Neural cell (in vitro differentiated cells): Measurements from ENCODE around the gene TMEM208. TPM values are rescaled to one million over a fixed set of nuclear protein-coding genes. Genes with fewer than 3 reads are reported as not detected.
A peak's percentile ranks its signal among the peaks of the same experiment; 100 is the strongest.

Experiments used
- H2AFZ ChIP-seq: fragments of 200-600, 300-800 bp; sonication (generic), shearing (Covaris generic); 2 replicates; pipeline ENCODE4 v1.6.0; 2014; ENCODE audit warnings: low read depth, mild to moderate bottlenecking, antibody characterized with exemption, low read length, moderate library complexity
- H3F3A ChIP-seq: fragments of 200-600 bp; shearing (Covaris generic); 2 replicates; pipeline ENCODE4 v1.6.1; 2016; ENCODE audit warnings: mild to moderate bottlenecking, moderate library complexity, mixed read lengths, antibody characterized with exemption, low read length; ENCODE audit not compliant: insufficient read depth, poor library complexity, severe bottlenecking
- H3K27ac ChIP-seq: fragments of 200-600, 300-800 bp; sonication (generic), shearing (Covaris generic); 2 replicates; pipeline ENCODE4 v1.5.1; 2014; ENCODE audit warnings: mild to moderate bottlenecking, low read length, moderate library complexity
- H3K27me3 ChIP-seq: fragments of 300-800, 200-600 bp; sonication (generic), shearing (Covaris generic); 2 replicates; pipeline ENCODE4 v1.6.0; 2014; ENCODE audit warnings: mild to moderate bottlenecking, low read depth, low read length, moderate library complexity; ENCODE audit not compliant: insufficient read depth
- H3K36me3 ChIP-seq: fragments of 300-800, 200-600 bp; sonication (generic), shearing (Covaris generic); 2 replicates; pipeline ENCODE4 v1.5.1; 2014; ENCODE audit warnings: mild to moderate bottlenecking, antibody characterized with exemption, low read length, moderate library complexity; ENCODE audit not compliant: insufficient read depth
- H3K4me2 ChIP-seq: fragments of 300-800, 200-600 bp; sonication (generic), shearing (Covaris generic); 2 replicates; pipeline ENCODE4 v1.6.0; 2014; ENCODE audit warnings: mild to moderate bottlenecking, low read length
- H3K4me3 ChIP-seq: fragments of 300-800, 200-600 bp; sonication (generic), shearing (Covaris generic); 2 replicates; pipeline ENCODE4 v1.5.1; 2014; ENCODE audit warnings: mild to moderate bottlenecking, low read length, moderate library complexity
- H3K79me2 ChIP-seq: fragments of 200-600 bp; shearing (Covaris generic); replicated peaks from 2 replicates; pipeline ENCODE4 v1.6.0; 2014; ENCODE audit warnings: mild to moderate bottlenecking, low read length, moderate library complexity; ENCODE audit not compliant: insufficient read depth
- H3K9ac ChIP-seq: fragments of 300-800, 200-600 bp; sonication (generic), shearing (Covaris generic); 2 replicates; pipeline ENCODE4 v1.6.1; 2016; ENCODE audit warnings: mild to moderate bottlenecking, low read length, mixed read lengths
- H3K9me2 ChIP-seq: fragments of 200-600 bp; shearing (Covaris generic); 2 replicates; pipeline ENCODE4 v1.6.1; 2016; ENCODE audit warnings: mild to moderate bottlenecking, low read length, mixed read lengths; ENCODE audit not compliant: insufficient read depth
- H3K9me3 ChIP-seq: fragments of 200-600, 300-800 bp; sonication (generic), shearing (Covaris generic); 2 replicates; pipeline ENCODE4 v1.6.1; 2016; ENCODE audit warnings: mild to moderate bottlenecking, mixed run types, low read length, moderate library complexity, mixed read lengths
- H4K20me1 ChIP-seq: fragments of 200-600 bp; shearing (Covaris generic); 2 replicates; pipeline ENCODE4 v1.6.1; 2016; ENCODE audit warnings: mild to moderate bottlenecking, mixed run types; ENCODE audit not compliant: insufficient read depth
- CTCF ChIP-seq: fragments of 450-650 bp; IDR thresholded peaks from 2 replicates; pipeline ENCODE4 v1.5.1; 2014; ENCODE audit warnings: antibody characterized with exemption, mild to moderate bottlenecking, moderate library complexity; ENCODE audit not compliant: poor library complexity, severe bottlenecking
- EP300 ChIP-seq: fragments of 450-650 bp; conservative IDR thresholded peaks from 2 replicates; pipeline ENCODE4 v1.6.1; 2014; ENCODE audit warnings: antibody characterized with exemption, mild to moderate bottlenecking, moderate library complexity; ENCODE audit not compliant: poor library complexity, severe bottlenecking
- EZH2 ChIP-seq: fragments of 200-600, 300-800 bp; shearing (Covaris generic), sonication (generic); IDR thresholded peaks from 2 replicates; pipeline ENCODE4 v1.6.1; 2014; ENCODE audit warnings: antibody characterized with exemption, low read length, borderline replicate concordance, mild to moderate bottlenecking; ENCODE audit not compliant: insufficient read depth, poor library complexity, severe bottlenecking
- MXI1 ChIP-seq: fragments of 450-650 bp; conservative IDR thresholded peaks from 2 replicates; pipeline ENCODE4 v1.6.1; 2014; ENCODE audit warnings: antibody characterized with exemption, mild to moderate bottlenecking; ENCODE audit not compliant: poor library complexity, severe bottlenecking
- POLR2AphosphoS5 ChIP-seq: IDR thresholded peaks from 2 replicates; pipeline ENCODE4 v1.6.1; 2012
- RAD21 ChIP-seq: fragments of 450-650 bp; conservative IDR thresholded peaks from 2 replicates; pipeline ENCODE4 v1.6.1; 2014; ENCODE audit warnings: antibody characterized with exemption, mild to moderate bottlenecking, moderate library complexity
- SMC3 ChIP-seq: fragments of 450-650 bp; conservative IDR thresholded peaks from 2 replicates; pipeline ENCODE4 v1.6.1; 2014; ENCODE audit warnings: antibody characterized with exemption, mild to moderate bottlenecking, moderate library complexity; ENCODE audit not compliant: poor library complexity
- TAF1 ChIP-seq: IDR thresholded peaks from 2 replicates; pipeline ENCODE4 v1.6.1; 2012; ENCODE audit warnings: low read depth
- polyA plus RNA-seq: library from polyadenylated mRNA; depleted of rRNA; stranded (reverse); fragments of >200 nt; gene quantifications from 2 replicates; pipeline ENCODE4 v1.2.3, GENCODE V29; 2014
- TF ChIP-seq, protein P1 (sequence below): IDR thresholded peaks from 2 replicates; pipeline ENCODE4 v1.6.1; 2012; ENCODE audit warnings: borderline replicate concordance

Gene TMEM208
- polyA plus RNA-seq, 1 donor from 2014 or later = 53.5 TPM

- no peaks in the 10 kb centered on the region for H3K9me2 ChIP-seq
- peak overlapping the region; percentile 56 for H3K27ac ChIP-seq
- no peaks in the 10 kb centered on the region for H3K9me3 ChIP-seq
- H3K4me2 ChIP-seq = peak overlapping the region; percentile 92
- H3K4me3 ChIP-seq = peak overlapping the region; percentile 72
- H3F3A ChIP-seq = no peaks in the 10 kb centered on the region
- H3K27me3 ChIP-seq = no peaks in the 10 kb centered on the region
- H4K20me1 ChIP-seq = no peaks in the 10 kb centered on the region
- peak overlapping the region; percentile 94 for H3K9ac ChIP-seq
- H3K36me3 ChIP-seq = no peaks in the 10 kb centered on the region
- TF ChIP-seq, protein P1, sequence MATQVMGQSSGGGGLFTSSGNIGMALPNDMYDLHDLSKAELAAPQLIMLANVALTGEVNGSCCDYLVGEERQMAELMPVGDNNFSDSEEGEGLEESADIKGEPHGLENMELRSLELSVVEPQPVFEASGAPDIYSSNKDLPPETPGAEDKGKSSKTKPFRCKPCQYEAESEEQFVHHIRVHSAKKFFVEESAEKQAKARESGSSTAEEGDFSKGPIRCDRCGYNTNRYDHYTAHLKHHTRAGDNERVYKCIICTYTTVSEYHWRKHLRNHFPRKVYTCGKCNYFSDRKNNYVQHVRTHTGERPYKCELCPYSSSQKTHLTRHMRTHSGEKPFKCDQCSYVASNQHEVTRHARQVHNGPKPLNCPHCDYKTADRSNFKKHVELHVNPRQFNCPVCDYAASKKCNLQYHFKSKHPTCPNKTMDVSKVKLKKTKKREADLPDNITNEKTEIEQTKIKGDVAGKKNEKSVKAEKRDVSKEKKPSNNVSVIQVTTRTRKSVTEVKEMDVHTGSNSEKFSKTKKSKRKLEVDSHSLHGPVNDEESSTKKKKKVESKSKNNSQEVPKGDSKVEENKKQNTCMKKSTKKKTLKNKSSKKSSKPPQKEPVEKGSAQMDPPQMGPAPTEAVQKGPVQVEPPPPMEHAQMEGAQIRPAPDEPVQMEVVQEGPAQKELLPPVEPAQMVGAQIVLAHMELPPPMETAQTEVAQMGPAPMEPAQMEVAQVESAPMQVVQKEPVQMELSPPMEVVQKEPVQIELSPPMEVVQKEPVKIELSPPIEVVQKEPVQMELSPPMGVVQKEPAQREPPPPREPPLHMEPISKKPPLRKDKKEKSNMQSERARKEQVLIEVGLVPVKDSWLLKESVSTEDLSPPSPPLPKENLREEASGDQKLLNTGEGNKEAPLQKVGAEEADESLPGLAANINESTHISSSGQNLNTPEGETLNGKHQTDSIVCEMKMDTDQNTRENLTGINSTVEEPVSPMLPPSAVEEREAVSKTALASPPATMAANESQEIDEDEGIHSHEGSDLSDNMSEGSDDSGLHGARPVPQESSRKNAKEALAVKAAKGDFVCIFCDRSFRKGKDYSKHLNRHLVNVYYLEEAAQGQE = no peak
- TF ChIP-seq RAD21 (no peak), TAF1 (no peak), SMC3 (no peak), MXI1 (no peak), POLR2AphosphoS5 (no peak), CTCF (no peak), EP300 (no peak), EZH2 (no peak)
- H2AFZ ChIP-seq = peak overlapping the region; percentile 58
- H3K79me2 ChIP-seq = peaks cover 12% of the 10 kb centered on the region
Observed at GRCh38 chr16:67226295-67226803, 581 bp upstream of the TMEM208 start.

- H4K20me1 ChIP-seq = no peaks in the 10 kb centered on the region
- H2AFZ ChIP-seq = no peak overlapping the region
- TF ChIP-seq, protein P1 = no peak
- no peak for TF ChIP-seq TAF1
- no peak for TF ChIP-seq EP300
- no peak for TF ChIP-seq EZH2
- no peak for TF ChIP-seq SMC3
- TF ChIP-seq MXI1 = no peak
- no peak for TF ChIP-seq CTCF
- TF ChIP-seq RAD21 = no peak
- no peak for TF ChIP-seq POLR2AphosphoS5
- H3K4me3 ChIP-seq = peak overlapping the region; percentile 72
- peak overlapping the region; percentile 74 for H3K4me2 ChIP-seq
- H3F3A ChIP-seq = no peaks in the 10 kb centered on the region
- H3K27me3 ChIP-seq = no peaks in the 10 kb centered on the region
- H3K9me3 ChIP-seq = no peaks in the 10 kb centered on the region
- H3K36me3 ChIP-seq = no peaks in the 10 kb centered on the region
- no peaks in the 10 kb centered on the region for H3K9me2 ChIP-seq
- peaks cover 12% of the 10 kb centered on the region for H3K79me2 ChIP-seq
- peak overlapping the region; percentile 56 for H3K27ac ChIP-seq
- peak overlapping the region; percentile 94 for H3K9ac ChIP-seq
Observed at GRCh38 chr16:67227567-67227921, 614 bp downstream of the TMEM208 start.
